CD14-positive monocyte (primary cell): ENCODE measurements around the gene CLTC. TPM values are rescaled to one million over a fixed set of nuclear protein-coding genes. Genes with fewer than 3 reads are reported as not detected.

Experiments used
- DNase-seq, 3 donors: peaks; one replicate each; pipeline ENCODE4 v3.0.0-alpha.2; 2011 to 2022
- H2AFZ ChIP-seq: 2 replicates; pipeline ENCODE4 v1.6.0; 2012; ENCODE audit warnings: mild to moderate bottlenecking, low read depth, low read length, inconsistent platforms; ENCODE audit not compliant: insufficient read depth, poor library complexity, severe bottlenecking
- H3K27ac ChIP-seq, 2 donors: 1 replicate in 1 of 2; 2 replicates in 1 of 2; pipeline ENCODE4 v1.5.1; 2012 to 2013; ENCODE audit warnings: low read length in 2 of 2, control low read depth in 1 of 2, inconsistent platforms in 1 of 2, low read depth in 1 of 2, mild to moderate bottlenecking in 1 of 2
- H3K27me3 ChIP-seq, 2 donors: one replicate each; pipeline versions ENCODE4 v1.6.0 to v1.6.1; 2011 to 2013; ENCODE audit warnings: low read length in 2 of 2; ENCODE audit not compliant: control insufficient read depth in 2 of 2, insufficient read depth in 2 of 2
- H3K36me3 ChIP-seq, 2 donors: replicated peaks in 1 of 2; 1 replicate in 1 of 2; 2 replicates in 1 of 2; pipeline versions ENCODE4 v1.5.1 to v1.6.1; 2012 to 2013; ENCODE audit warnings: low read length in 2 of 2, control low read depth in 1 of 2, inconsistent platforms in 1 of 2, mild to moderate bottlenecking in 1 of 2; ENCODE audit not compliant: insufficient read depth in 2 of 2, control insufficient read depth in 1 of 2
- H3K4me1 ChIP-seq, 2 donors: 1 replicate in 1 of 2; 2 replicates in 1 of 2; pipeline versions ENCODE4 v1.5.1 to v1.6.1; 2012 to 2013; ENCODE audit warnings: low read length in 2 of 2, control low read depth in 1 of 2, inconsistent platforms in 1 of 2, mild to moderate bottlenecking in 1 of 2, moderate library complexity in 1 of 2; ENCODE audit not compliant: insufficient read depth in 2 of 2, control insufficient read depth in 1 of 2
- H3K4me2 ChIP-seq: replicated peaks from 2 replicates; pipeline ENCODE3; 2012; ENCODE audit warnings: low read length, moderate library complexity, mild to moderate bottlenecking; ENCODE audit not compliant: poor library complexity, severe bottlenecking; ENCODE audit errors: extremely low read depth
- H3K4me3 ChIP-seq, 3 experiments: fragments of 200-600 bp in 1 of 3; sonication (generic) in 1 of 3; replicated peaks in 1 of 3; 1 replicate in 2 of 3; 2 replicates in 1 of 3; pipeline ENCODE4 v1.5.1; 2011 to 2013; ENCODE audit warnings: low read length in 3 of 3, mild to moderate bottlenecking in 3 of 3, control low read depth in 2 of 3, low read depth in 2 of 3, inconsistent platforms in 1 of 3, moderate library complexity in 1 of 3
- H3K79me2 ChIP-seq: 2 replicates; pipeline ENCODE4 v1.6.0; 2012; ENCODE audit warnings: mild to moderate bottlenecking, control low read depth, inconsistent platforms, low read length, moderate library complexity; ENCODE audit not compliant: insufficient read depth
- H3K9ac ChIP-seq: 2 replicates; pipeline ENCODE4 v1.6.0; 2017; ENCODE audit warnings: low read length, mild to moderate bottlenecking; ENCODE audit not compliant: insufficient read depth, poor library complexity, severe bottlenecking
- H3K9me3 ChIP-seq, 2 donors: replicated peaks in 1 of 2; 1 replicate in 1 of 2; 2 replicates in 1 of 2; pipeline versions ENCODE4 v1.5.1 to v1.6.1; 2012 to 2013; ENCODE audit warnings: low read length in 2 of 2, control low read depth in 1 of 2; ENCODE audit not compliant: control insufficient read depth in 1 of 2, insufficient read depth in 1 of 2
- H4K20me1 ChIP-seq: 2 replicates; pipeline ENCODE4 v1.6.0; 2012; ENCODE audit warnings: mild to moderate bottlenecking, low read length, control low read depth, moderate library complexity; ENCODE audit not compliant: insufficient read depth
- H3K27ac Mint-ChIP-seq, 7 donors: one replicate each; pipeline ENCODE4 v1.8.0; 2020; ENCODE audit warnings: mild to moderate bottlenecking in 7 of 7, mixed read lengths in 7 of 7, moderate library complexity in 6 of 7, inconsistent platforms in 2 of 7
- H3K27me3 Mint-ChIP-seq, 3 donors: one replicate each; pipeline ENCODE4 v1.8.0; 2021 to 2022; ENCODE audit warnings: low read depth in 3 of 3, mild to moderate bottlenecking in 3 of 3, mixed read lengths in 3 of 3, moderate library complexity in 3 of 3, inconsistent platforms in 1 of 3
- H3K36me3 Mint-ChIP-seq, 2 donors: one replicate each; pipeline ENCODE4 v1.8.0; 2020; ENCODE audit warnings: mixed read lengths in 2 of 2, inconsistent platforms in 1 of 2, mild to moderate bottlenecking in 1 of 2
- H3K4me1 Mint-ChIP-seq: one replicate; pipeline ENCODE4 v1.8.0; 2020; ENCODE audit warnings: mild to moderate bottlenecking, mixed read lengths
- H3K4me3 Mint-ChIP-seq, 2 donors: one replicate each; pipeline ENCODE4 v1.8.0; 2020; ENCODE audit warnings: mild to moderate bottlenecking in 2 of 2, mixed read lengths in 2 of 2, moderate library complexity in 1 of 2
- H3K9me3 Mint-ChIP-seq, 7 donors: one replicate each; pipeline ENCODE4 v1.8.0; 2020 to 2022; ENCODE audit warnings: mixed read lengths in 7 of 7, mild to moderate bottlenecking in 6 of 7, moderate library complexity in 6 of 7, inconsistent platforms in 2 of 7
- WGBS: methylation state at CpG from one replicate; pipeline ENCODE4 v1.1.5; 2013; ENCODE audit warnings: missing lambda C conversion rate; ENCODE audit not compliant: insufficient coverage; 5-methylcytosine and 5-hydroxymethylcytosine counted together
- intact Hi-C, 2 donors: fragments of 100-400 bp; cut with micrococcal nuclease; formaldehyde crosslinking; loops; one replicate each; pipeline versions ENCODE4 v1.15.0 to v1.15.1; 2023
- polyA plus RNA-seq, 3 donors: library from polyadenylated mRNA; depleted of rRNA in 1 of 3; unstranded in 2 of 3; stranded (reverse) in 1 of 3; fragments of 300-500 nt in 2 of 3; fragments of >200 nt in 1 of 3; fragmentation: Illumina TruSeq in 2 of 3; gene quantifications; 1 replicate in 2 of 3; 2 replicates in 1 of 3; pipeline ENCODE4 v1.2.3, GENCODE V29; 2012 to 2021
- TF ChIP-seq, protein P1 (sequence below): fragments of 200-600 bp; IDR thresholded peaks from one replicate; pipeline ENCODE4 v1.8.0; 2022; ENCODE audit warnings: antibody characterized with exemption, mild to moderate bottlenecking

CLTC gene
- polyA plus RNA-seq, 3 donors: 63.3 to 102 (median 65.1) TPM

DNA sequence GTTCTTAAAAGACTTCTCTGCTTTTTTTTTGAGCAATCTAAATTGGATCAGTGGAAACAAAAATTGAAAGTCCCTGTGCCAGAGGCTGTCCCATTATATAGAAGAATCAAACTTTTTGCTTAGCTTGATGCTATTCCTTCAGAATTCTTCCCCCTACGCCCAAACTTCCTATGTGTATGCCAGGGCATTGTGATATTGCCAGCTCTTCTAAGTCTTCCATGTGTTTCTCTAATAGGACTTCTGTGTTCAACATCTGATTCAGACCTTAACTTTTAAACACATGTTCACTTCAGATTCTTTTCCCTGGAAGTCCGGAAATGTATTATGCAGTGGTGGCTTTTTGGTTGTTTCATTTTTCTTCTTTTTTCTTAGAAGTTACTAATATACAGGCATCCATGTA, 68.8 kb downstream of the CLTC start:
- no peaks in the 10 kb centered on the region for H3K27me3 ChIP-seq

DNA sequence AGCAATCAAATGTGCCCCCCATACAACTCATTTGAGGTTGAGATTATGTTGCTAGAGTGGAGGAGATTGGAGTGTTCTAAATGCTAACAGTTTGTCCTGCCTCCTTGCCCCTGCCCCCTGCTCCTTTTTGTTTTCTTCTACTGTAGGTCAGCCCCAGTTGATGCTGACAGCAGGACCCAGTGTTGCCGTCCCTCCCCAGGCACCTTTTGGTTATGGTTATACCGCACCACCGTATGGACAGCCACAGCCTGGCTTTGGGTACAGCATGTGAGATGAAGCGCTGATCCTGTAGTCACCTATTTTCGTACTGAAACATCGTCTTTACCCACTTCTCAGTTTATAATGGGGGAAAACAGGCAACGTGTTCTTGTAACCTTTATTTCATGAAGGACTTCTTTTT, 73.9 kb downstream of the CLTC start:
- Mint-ChIP-seq H3K27me3 (peaks cover 0 to 2% (median 0%) of the 10 kb centered on the region in 3 donors), H3K4me1 (peaks cover 2% of the 10 kb centered on the region), H3K9me3 (no peaks in the 10 kb centered on the region), H3K36me3 (peaks cover 81 to 91% of the 10 kb centered on the region in 2 donors), H3K27ac (peak overlapping the region in 1 of 7 donors; percentile 35), H3K4me3 (no peak overlapping the region)
- H2AFZ ChIP-seq: no peak overlapping the region
- H3K36me3 ChIP-seq: peaks cover 94 to 99% of the 10 kb centered on the region in 2 donors
- H3K27ac ChIP-seq: peak overlapping the region in 1 of 2 donors; percentile 42
- no peak for DNase-seq
- no peak overlapping the region for H3K4me3 ChIP-seq
- TF ChIP-seq, protein P1, sequence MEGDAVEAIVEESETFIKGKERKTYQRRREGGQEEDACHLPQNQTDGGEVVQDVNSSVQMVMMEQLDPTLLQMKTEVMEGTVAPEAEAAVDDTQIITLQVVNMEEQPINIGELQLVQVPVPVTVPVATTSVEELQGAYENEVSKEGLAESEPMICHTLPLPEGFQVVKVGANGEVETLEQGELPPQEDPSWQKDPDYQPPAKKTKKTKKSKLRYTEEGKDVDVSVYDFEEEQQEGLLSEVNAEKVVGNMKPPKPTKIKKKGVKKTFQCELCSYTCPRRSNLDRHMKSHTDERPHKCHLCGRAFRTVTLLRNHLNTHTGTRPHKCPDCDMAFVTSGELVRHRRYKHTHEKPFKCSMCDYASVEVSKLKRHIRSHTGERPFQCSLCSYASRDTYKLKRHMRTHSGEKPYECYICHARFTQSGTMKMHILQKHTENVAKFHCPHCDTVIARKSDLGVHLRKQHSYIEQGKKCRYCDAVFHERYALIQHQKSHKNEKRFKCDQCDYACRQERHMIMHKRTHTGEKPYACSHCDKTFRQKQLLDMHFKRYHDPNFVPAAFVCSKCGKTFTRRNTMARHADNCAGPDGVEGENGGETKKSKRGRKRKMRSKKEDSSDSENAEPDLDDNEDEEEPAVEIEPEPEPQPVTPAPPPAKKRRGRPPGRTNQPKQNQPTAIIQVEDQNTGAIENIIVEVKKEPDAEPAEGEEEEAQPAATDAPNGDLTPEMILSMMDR: no peak
- peaks cover 97% of the 10 kb centered on the region for H3K79me2 ChIP-seq
- H3K9ac ChIP-seq: no peak overlapping the region
- H3K27me3 ChIP-seq: no peaks in the 10 kb centered on the region
- 94% methylated on average over 3 of the region's 7 CpGs for WGBS
- H3K9me3 ChIP-seq: no peaks in the 10 kb centered on the region
- intact Hi-C loops: no loop called here
- peaks cover 92% of the 10 kb centered on the region for H4K20me1 ChIP-seq
- H3K4me2 ChIP-seq: no peak overlapping the region
- no peaks in the 10 kb centered on the region for H3K4me1 ChIP-seq

More for the DNA sequence above, 68.8 kb downstream of the CLTC start:
- Mint-ChIP-seq H3K4me1 (no peaks in the 10 kb centered on the region), H3K27ac (peak overlapping the region in 3 of 7 donors; percentile 1 to 31 (median 8)), H3K4me3 (no peak overlapping the region), H3K36me3 (peaks cover 80 to 93% of the 10 kb centered on the region in 2 donors), H3K27me3 (peaks cover 0 to 2% (median 0%) of the 10 kb centered on the region in 3 donors), H3K9me3 (no peaks in the 10 kb centered on the region)
- Histone ChIP-seq H3K27ac (peak overlapping the region in 1 of 2 donors; percentile 34), H3K4me3 (no peak overlapping the region), H3K9me3 (no peaks in the 10 kb centered on the region), H3K4me2 (no peak overlapping the region), H3K9ac (no peak overlapping the region), H2AFZ (no peak overlapping the region), H3K36me3 (peaks cover 95 to 97% of the 10 kb centered on the region in 2 donors), H3K4me1 (no peaks in the 10 kb centered on the region), H3K79me2 (peaks cover 83% of the 10 kb centered on the region), H4K20me1 (peaks cover 90% of the 10 kb centered on the region)
- intact Hi-C loops: no loop called here
- WGBS: no CpG with 5 or more reads among the region's 2 CpGs
- TF ChIP-seq, protein P1: no peak
- DNase-seq: no peak
